ENCODE data around the gene CCDC14. TPM values are rescaled to one million over a fixed set of nuclear protein-coding genes. Genes with fewer than 3 reads are reported as not detected.

CCDC14 gene
- total RNA-seq, 1 experiment from 2014 or later = 52.4 TPM

GRCh38 chr3:123920868-123921267 is 40.2 kb downstream of the CCDC14 start (continued):
- TF ChIP-seq ARID4B (CRISPR knock-in tag; IDR thresholded peaks at IDR 0.05; ENCODE audit: borderline replicate concordance) (no peak), IRF1 (CRISPR knock-in tag; IDR thresholded peaks at IDR 0.05) (no peak)

- Mint-ChIP-seq H3K4me1 (no peaks in the 10 kb centered on the region), H3K27me3 (ENCODE audit: low read depth) (no peaks in the 10 kb centered on the region), H3K27ac (no peak overlapping the region), H3K4me3 (no peak overlapping the region), H3K36me3 (peaks cover 46% of the 10 kb centered on the region), H3K9me3 (peaks cover 20% of the 10 kb centered on the region)
- ATAC-seq = no peak
- CTCF ChIA-PET = no interaction called here
- DNase-seq (ENCODE audit: low spot score) = no peak
- POLR2A ChIA-PET = no interaction called here
- no peak for TF ChIP-seq OVOL2 (CRISPR knock-in tag; IDR thresholded peaks at IDR 0.05; ENCODE audit: borderline replicate concordance)
- TF ChIP-seq ZNF425 (CRISPR knock-in tag; conservative IDR thresholded peaks at IDR 0.05) = no peak
- TF ChIP-seq PREB (CRISPR knock-in tag; IDR thresholded peaks at IDR 0.05; ENCODE audit: borderline replicate concordance) = no peak
- no peak for TF ChIP-seq SP1 (CRISPR knock-in tag; conservative IDR thresholded peaks at IDR 0.05)
- no peak for TF ChIP-seq EMX1 (CRISPR knock-in tag; IDR thresholded peaks at IDR 0.05)
- TF ChIP-seq ATF2 (CRISPR knock-in tag; IDR thresholded peaks at IDR 0.05; ENCODE audit: borderline replicate concordance, low read depth) = no peak
- TF ChIP-seq ETV6 (CRISPR knock-in tag; IDR thresholded peaks at IDR 0.05) = no peak
- TF ChIP-seq CREB1 (CRISPR knock-in tag; IDR thresholded peaks at IDR 0.05) = no peak
- TF ChIP-seq MXD4 (CRISPR knock-in tag; IDR thresholded peaks at IDR 0.05; ENCODE audit: borderline replicate concordance) = no peak
- no peak for TF ChIP-seq FOXP4 (CRISPR knock-in tag; IDR thresholded peaks at IDR 0.05)
- TF ChIP-seq ATF6 (CRISPR knock-in tag; IDR thresholded peaks at IDR 0.05) = no peak
- no peak for TF ChIP-seq ZNF138 (CRISPR knock-in tag; conservative IDR thresholded peaks at IDR 0.05)
- TF ChIP-seq ZNF512 (CRISPR knock-in tag; IDR thresholded peaks at IDR 0.05; ENCODE audit: borderline replicate concordance) = no peak
- TF ChIP-seq TP53 (CRISPR knock-in tag; IDR thresholded peaks at IDR 0.05) = no peak
- no peak for TF ChIP-seq USF1 (CRISPR knock-in tag; IDR thresholded peaks at IDR 0.05)
- no peak for TF ChIP-seq ERG (CRISPR knock-in tag; IDR thresholded peaks at IDR 0.05)
Observed at GRCh38 chr3:123920383-123920782, 40.6 kb downstream of the CCDC14 start.
